ENCODE results near the gene UBR2.
"Not testable (repeated sequence)": the region's sequence is repeated elsewhere in the genome, so short reads cannot be mapped to it uniquely, and the experiment has no call there.

Gene UBR2

GRCh38 chr6:42715871-42716270 is 152.0 kb downstream of the UBR2 start:
- ATAC-seq (replicated peaks) (no peak), DNase-seq (no peak)
- Mint-ChIP-seq H3K4me1 (ENCODE audit: low read depth in 2 of 2) (no peaks in the 10 kb centered on the region), H3K36me3 (ENCODE audit: insufficient read depth) (no peaks in the 10 kb centered on the region), H3K9me3 (no peaks in the 10 kb centered on the region), H3K27me3 (peaks cover 0 to 10% of the 10 kb centered on the region in 2 donors), H3K4me3 (no peak overlapping the region), H3K27ac (no peak overlapping the region)

GRCh38 chr6:42720739-42721138 is 156.9 kb downstream of the UBR2 start:
- ATAC-seq (replicated peaks) (no peak), DNase-seq (no peak)
- H3K9me3 Mint-ChIP-seq: no peaks in the 10 kb centered on the region
- peaks cover 0 to under 1% of the 10 kb centered on the region in 2 donors for H3K4me1 Mint-ChIP-seq (ENCODE audit: low read depth in 2 of 2)
- no peaks in the 10 kb centered on the region for H3K36me3 Mint-ChIP-seq (ENCODE audit: insufficient read depth)
- H3K4me3 Mint-ChIP-seq: no peak overlapping the region
- H3K27me3 Mint-ChIP-seq: peaks cover 0 to 9% of the 10 kb centered on the region in 2 donors
- H3K27ac Mint-ChIP-seq: no peak overlapping the region

- Mint-ChIP-seq H3K36me3 (ENCODE audit: insufficient read depth) (peaks cover 3% of the 10 kb centered on the region), H3K27ac (peak within 1 kb of the TSS in 1 of 2 donors; percentile 82), H3K4me1 (ENCODE audit: low read depth in 2 of 2) (peaks cover 16 to 18% of the 10 kb centered on the region in 2 donors), H3K4me3 (no peak within 1 kb of the TSS), H3K9me3 (no peaks in the 10 kb centered on the region), H3K27me3 (peaks cover 0 to 9% of the 10 kb centered on the region in 2 donors)
- DNase-seq (no peak), ATAC-seq (replicated peaks) (no peak)
These were observed 158.7 kb downstream of the UBR2 start, which contains the start of gene PRPH2 for GRCh38 chr6:42722497-42722896. Gene PRPH2, minus strand, starts transcription at chr6:42722597. Its CDS starts 263 bp downstream, at chr6:42722334.

- ATAC-seq (replicated peaks): no peak
- DNase-seq: no peak
- Mint-ChIP-seq H3K9me3 (no peaks in the 10 kb centered on the region), H3K36me3 (ENCODE audit: insufficient read depth) (peaks cover 6% of the 10 kb centered on the region), H3K27me3 (peaks cover 0 to 9% of the 10 kb centered on the region in 2 donors), H3K4me3 (no peak overlapping the region), H3K27ac (peak overlapping the region in 1 of 2 donors; percentile 49), H3K4me1 (ENCODE audit: low read depth in 2 of 2) (peaks cover 18 to 19% of the 10 kb centered on the region in 2 donors)
These were observed 161.0 kb downstream of the UBR2 start for GRCh38 chr6:42724825-42725224.

- Mint-ChIP-seq H3K4me3 (peak overlapping the region; percentile 78 to 79), H3K4me1 (ENCODE audit: low read depth in 2 of 2) (peaks cover 18 to 19% of the 10 kb centered on the region in 2 donors), H3K9me3 (no peaks in the 10 kb centered on the region), H3K27ac (peak overlapping the region; percentile 82 to 89), H3K27me3 (no peaks in the 10 kb centered on the region), H3K36me3 (ENCODE audit: insufficient read depth) (peaks cover 6% of the 10 kb centered on the region)
- ATAC-seq (replicated peaks) (no peak), DNase-seq (no peak)
These were observed 162.2 kb downstream of the UBR2 start for GRCh38 chr6:42726026-42726425.

- peak overlapping the region; percentile 82 to 89 for H3K27ac Mint-ChIP-seq
- H3K4me1 Mint-ChIP-seq (ENCODE audit: low read depth in 2 of 2): peaks cover 18 to 19% of the 10 kb centered on the region in 2 donors
- H3K27me3 Mint-ChIP-seq: no peaks in the 10 kb centered on the region
- peaks cover 6% of the 10 kb centered on the region for H3K36me3 Mint-ChIP-seq (ENCODE audit: insufficient read depth)
- H3K4me3 Mint-ChIP-seq: peak overlapping the region; percentile 78 to 79
- ATAC-seq (replicated peaks): peak; percentile 98
- peak; percentile 61 to 68 (median 65) for DNase-seq
- no peaks in the 10 kb centered on the region for H3K9me3 Mint-ChIP-seq
These were observed 162.8 kb downstream of the UBR2 start for GRCh38 chr6:42726485-42727086.

GRCh38 chr6:42727087-42727611 is 163.3 kb downstream of the UBR2 start:
- peaks cover 18 to 19% of the 10 kb centered on the region in 2 donors for H3K4me1 Mint-ChIP-seq (ENCODE audit: low read depth in 2 of 2)
- H3K27ac Mint-ChIP-seq: peak overlapping the region; percentile 82 to 89
- H3K4me3 Mint-ChIP-seq: peak overlapping the region; percentile 78 to 79
- no peak for DNase-seq
- no peaks in the 10 kb centered on the region for H3K9me3 Mint-ChIP-seq
- no peaks in the 10 kb centered on the region for H3K27me3 Mint-ChIP-seq
- ATAC-seq (replicated peaks): no peak
- H3K36me3 Mint-ChIP-seq (ENCODE audit: insufficient read depth): peaks cover 6% of the 10 kb centered on the region

- Mint-ChIP-seq H3K27ac (peak overlapping the region in 1 of 2 donors; percentile 82), H3K9me3 (no peaks in the 10 kb centered on the region), H3K4me3 (peak overlapping the region; percentile 78 to 79), H3K36me3 (ENCODE audit: insufficient read depth) (peaks cover 6% of the 10 kb centered on the region), H3K4me1 (ENCODE audit: low read depth in 2 of 2) (peaks cover 18 to 19% of the 10 kb centered on the region in 2 donors), H3K27me3 (no peaks in the 10 kb centered on the region)
- DNase-seq (no peak), ATAC-seq (replicated peaks) (no peak)
These were observed 163.8 kb downstream of the UBR2 start for GRCh38 chr6:42727627-42728026.

GRCh38 chr6:42729731-42730130 is 165.9 kb downstream of the UBR2 start:
- Mint-ChIP-seq H3K4me1 (ENCODE audit: low read depth in 2 of 2) (peaks cover 18 to 19% of the 10 kb centered on the region in 2 donors), H3K27ac (no peak overlapping the region), H3K27me3 (no peaks in the 10 kb centered on the region), H3K4me3 (no peak overlapping the region), H3K36me3 (ENCODE audit: insufficient read depth) (peaks cover 6% of the 10 kb centered on the region), H3K9me3 (no peaks in the 10 kb centered on the region)
- no peak for DNase-seq
- no peak for ATAC-seq (replicated peaks)

- H3K27ac Mint-ChIP-seq: peak overlapping the region in 1 of 2 donors; percentile 46
- H3K27me3 Mint-ChIP-seq; DNase-seq; ATAC-seq (replicated peaks); H3K9me3 Mint-ChIP-seq; H3K4me3 Mint-ChIP-seq; H3K36me3 Mint-ChIP-seq (ENCODE audit: insufficient read depth); H3K4me1 Mint-ChIP-seq (ENCODE audit: low read depth in 2 of 2): not testable (repeated sequence)
These were observed 170.1 kb downstream of the UBR2 start for GRCh38 chr6:42733867-42734481.

GRCh38 chr6:42735976-42736375 is 172.1 kb downstream of the UBR2 start:
- H3K27ac Mint-ChIP-seq: peak overlapping the region in 1 of 2 donors; percentile 84
- DNase-seq: no peak

GRCh38 chr6:42740725-42741124 is 176.9 kb downstream of the UBR2 start:
- Mint-ChIP-seq H3K4me1 (ENCODE audit: low read depth in 2 of 2) (peaks cover 1 to 4% of the 10 kb centered on the region in 2 donors), H3K9me3 (no peaks in the 10 kb centered on the region), H3K27me3 (no peaks in the 10 kb centered on the region), H3K27ac (no peak overlapping the region), H3K36me3 (ENCODE audit: insufficient read depth) (peaks cover 17% of the 10 kb centered on the region), H3K4me3 (no peak overlapping the region)
- DNase-seq: no peak
- ATAC-seq (replicated peaks): no peak

More at GRCh38 chr6:42735976-42736375, 172.1 kb downstream of the UBR2 start:
- Mint-ChIP-seq H3K4me1 (ENCODE audit: low read depth in 2 of 2) (no peaks in the 10 kb centered on the region), H3K4me3 (no peak overlapping the region), H3K36me3 (ENCODE audit: insufficient read depth) (no peaks in the 10 kb centered on the region), H3K9me3 (no peaks in the 10 kb centered on the region), H3K27me3 (no peaks in the 10 kb centered on the region)
- ATAC-seq (replicated peaks): no peak

GRCh38 chr6:42742116-42742894 is 178.5 kb downstream of the UBR2 start:
- Mint-ChIP-seq H3K27ac (no peak overlapping the region), H3K4me1 (ENCODE audit: low read depth in 2 of 2) (peaks cover 5 to 8% of the 10 kb centered on the region in 2 donors), H3K27me3 (no peaks in the 10 kb centered on the region), H3K4me3 (peak overlapping the region in 1 of 2 donors; percentile 11), H3K9me3 (no peaks in the 10 kb centered on the region), H3K36me3 (ENCODE audit: insufficient read depth) (peaks cover 32% of the 10 kb centered on the region)
- DNase-seq (no peak), ATAC-seq (replicated peaks) (no peak)
